K562 (cell line): ENCODE data around the gene PIK3R2. TPM values are rescaled to one million over a fixed set of nuclear protein-coding genes. Genes with fewer than 3 reads are reported as not detected.

Source experiments
- CBX1 ChIP-seq: sonication (generic); IDR thresholded peaks from 2 replicates; pipeline ENCODE4 v1.6.1; 2016; ENCODE audit warnings: antibody characterized with exemption, low read depth, mild to moderate bottlenecking
- ELF4 ChIP-seq: fragments of 450-650 bp; formaldehyde crosslinking; IDR thresholded peaks from 2 replicates; pipeline ENCODE4 v1.4.0; 2022; ENCODE audit warnings: missing genetic modification characterization
- ILK ChIP-seq: fragments of 450-650 bp; IDR thresholded peaks from 2 replicates; pipeline ENCODE4 v1.6.1; 2016; ENCODE audit warnings: missing genetic modification characterization, low read depth, mild to moderate bottlenecking, missing compliant biosample characterization, moderate library complexity, borderline replicate concordance
- JUN ChIP-seq, 2 experiments: sonication (generic) in 1 of 2; formaldehyde crosslinking in 1 of 2; IDR thresholded peaks; 2 replicates each; pipeline versions ENCODE4 v1.6.1 to v1.8.0; 2012 to 2022; ENCODE audit warnings: borderline replicate concordance in 2 of 2, mild to moderate bottlenecking in 2 of 2, improper control_type of control experiment in 1 of 2, low read depth in 1 of 2, low read length in 1 of 2, missing genetic modification reagents in 1 of 2
- MCM7 ChIP-seq, 2 experiments: fragments of 450-650 bp; IDR thresholded peaks; 2 replicates each; pipeline ENCODE4 v1.6.1; 2016 to 2018
- MYBL2 ChIP-seq, 2 experiments: fragments of 450-650 bp in 1 of 2; sonication (generic) in 1 of 2; formaldehyde crosslinking in 1 of 2; IDR thresholded peaks; 2 replicates each; pipeline versions ENCODE4 v1.6.1 to v1.8.1; 2017 to 2022; ENCODE audit warnings: borderline replicate concordance in 1 of 2, inconsistent platforms in 1 of 2, low read depth in 1 of 2, mild to moderate bottlenecking in 1 of 2, missing genetic modification reagents in 1 of 2, moderate library complexity in 1 of 2
- SRSF9 ChIP-seq: fragments of 200-400 bp; formaldehyde crosslinking; IDR thresholded peaks from 2 replicates; pipeline ENCODE4 v1.6.1; 2017; ENCODE audit warnings: low read depth, low read length, borderline replicate concordance
- ZFP1 ChIP-seq: fragments of 450-650 bp; formaldehyde crosslinking; IDR thresholded peaks from 2 replicates; pipeline ENCODE4 v1.4.0; 2020; ENCODE audit warnings: mild to moderate bottlenecking, mixed read lengths
- ZNF184 ChIP-seq: sonication (generic); formaldehyde crosslinking; IDR thresholded peaks from 2 replicates; pipeline ENCODE4 v1.5.0; 2020; ENCODE audit warnings: missing genetic modification reagents
- ZNF282 ChIP-seq: sonication (generic); formaldehyde crosslinking; IDR thresholded peaks from 2 replicates; pipeline ENCODE4 v1.8.1; 2023; ENCODE audit warnings: missing genetic modification reagents
- ZNF586 ChIP-seq: fragments of 450-650 bp; formaldehyde crosslinking; conservative IDR thresholded peaks from 2 replicates; pipeline ENCODE4 v1.4.0; 2020; ENCODE audit warnings: mild to moderate bottlenecking, moderate library complexity
- polyA plus RNA-seq, 8 experiments: library from polyadenylated mRNA; depleted of rRNA in 4 of 8; stranded (reverse) in 5 of 8; unstranded in 3 of 8; fragments of >200 nt; fragmentation: Nextera tagmentation in 2 of 8; fragmentation: Illumina TruSeq in 1 of 8; extraction: Ambion mirVana in 2 of 8; extraction: Trizol in 1 of 8; gene quantifications; 2 replicates each; pipeline versions ENCODE4 v1.2.1 to v1.2.3, GENCODE V29; 2011 to 2014; ENCODE audit warnings: inconsistent platforms in 1 of 8, missing spikeins in 1 of 8
- total RNA-seq, 7 experiments: library from RNA; depleted of rRNA in 6 of 7; stranded (reverse); fragments of >200 nt in 6 of 7; fragmentation: Illumina TruSeq in 2 of 7; extraction: Trizol in 2 of 7; gene quantifications; 2 replicates each; pipeline versions ENCODE4 v1.2.1 to v1.2.3, GENCODE V29; 2011 to 2021; ENCODE audit warnings: low replicate concordance in 1 of 7
- TF ChIP-seq, protein P1 (sequence below): fragments of 250-450 bp; sonication (Bioruptor Pico); IDR thresholded peaks from 2 replicates; pipeline ENCODE4 v1.9.0; 2021; ENCODE audit warnings: mild to moderate bottlenecking, inconsistent platforms
- TF ChIP-seq, protein P2 (sequence below): fragments of 250-450 bp; sonication (Bioruptor Pico); IDR thresholded peaks from 2 replicates; pipeline ENCODE4 v1.8.0; 2022; ENCODE audit warnings: moderate library complexity, mild to moderate bottlenecking, inconsistent platforms
- TF ChIP-seq, protein P3 (sequence below): sonication (generic); formaldehyde crosslinking; IDR thresholded peaks from 2 replicates; pipeline ENCODE4 v1.8.0; 2023; ENCODE audit warnings: mild to moderate bottlenecking, missing genetic modification reagents
- TF ChIP-seq, protein P4 (sequence below): fragments of 250-450 bp; sonication (Bioruptor Pico); IDR thresholded peaks from 2 replicates; pipeline ENCODE4 v1.4.0; 2020; ENCODE audit warnings: mild to moderate bottlenecking, moderate library complexity
- TF ChIP-seq, protein P5 (sequence below): fragments of 250-450 bp; sonication (Bioruptor Pico); IDR thresholded peaks from 2 replicates; pipeline ENCODE4 v1.9.0; 2021; ENCODE audit warnings: mild to moderate bottlenecking
- TF ChIP-seq, protein P6 (sequence below): sonication (generic); formaldehyde crosslinking; IDR thresholded peaks from 2 replicates; pipeline ENCODE4 v1.8.1; 2023; ENCODE audit warnings: mild to moderate bottlenecking, missing genetic modification reagents, moderate library complexity

Gene PIK3R2
- total and polyA plus RNA-seq, 9 of the 15 experiments (the other 6 are each of a cell fraction or from before 2014, with no cell fraction given) = 0.39 to 37.9 (median 5.3) TPM

DNA sequence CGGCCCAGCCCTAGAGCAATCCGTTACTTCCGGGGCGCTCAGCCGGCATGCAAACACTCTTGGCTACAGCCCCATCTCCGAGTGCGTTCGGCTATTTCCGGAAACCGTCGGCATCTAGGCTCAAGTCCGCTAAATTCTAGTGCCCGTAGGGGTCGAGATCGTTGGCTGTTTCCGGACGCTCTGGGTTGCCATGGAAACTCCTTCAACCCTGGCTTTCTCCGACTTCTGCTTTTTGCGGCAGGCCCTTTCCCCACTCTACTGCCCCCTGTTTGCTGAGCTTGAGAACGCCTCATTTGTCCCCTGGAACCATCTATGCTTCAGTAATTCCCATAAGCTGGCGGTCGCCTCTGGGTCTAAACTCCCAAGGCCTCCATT is 534 bp upstream of the PIK3R2 start (continued):
- TF ChIP-seq, protein P1, sequence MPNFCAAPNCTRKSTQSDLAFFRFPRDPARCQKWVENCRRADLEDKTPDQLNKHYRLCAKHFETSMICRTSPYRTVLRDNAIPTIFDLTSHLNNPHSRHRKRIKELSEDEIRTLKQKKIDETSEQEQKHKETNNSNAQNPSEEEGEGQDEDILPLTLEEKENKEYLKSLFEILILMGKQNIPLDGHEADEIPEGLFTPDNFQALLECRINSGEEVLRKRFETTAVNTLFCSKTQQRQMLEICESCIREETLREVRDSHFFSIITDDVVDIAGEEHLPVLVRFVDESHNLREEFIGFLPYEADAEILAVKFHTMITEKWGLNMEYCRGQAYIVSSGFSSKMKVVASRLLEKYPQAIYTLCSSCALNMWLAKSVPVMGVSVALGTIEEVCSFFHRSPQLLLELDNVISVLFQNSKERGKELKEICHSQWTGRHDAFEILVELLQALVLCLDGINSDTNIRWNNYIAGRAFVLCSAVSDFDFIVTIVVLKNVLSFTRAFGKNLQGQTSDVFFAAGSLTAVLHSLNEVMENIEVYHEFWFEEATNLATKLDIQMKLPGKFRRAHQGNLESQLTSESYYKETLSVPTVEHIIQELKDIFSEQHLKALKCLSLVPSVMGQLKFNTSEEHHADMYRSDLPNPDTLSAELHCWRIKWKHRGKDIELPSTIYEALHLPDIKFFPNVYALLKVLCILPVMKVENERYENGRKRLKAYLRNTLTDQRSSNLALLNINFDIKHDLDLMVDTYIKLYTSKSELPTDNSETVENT (CRISPR knock-in tag) = no peak
- TF ChIP-seq ZNF184 (CRISPR knock-in tag) = no peak
- no peak for TF ChIP-seq SRSF9
- no peak for TF ChIP-seq ELF4 (CRISPR knock-in tag)
- TF ChIP-seq, protein P2, sequence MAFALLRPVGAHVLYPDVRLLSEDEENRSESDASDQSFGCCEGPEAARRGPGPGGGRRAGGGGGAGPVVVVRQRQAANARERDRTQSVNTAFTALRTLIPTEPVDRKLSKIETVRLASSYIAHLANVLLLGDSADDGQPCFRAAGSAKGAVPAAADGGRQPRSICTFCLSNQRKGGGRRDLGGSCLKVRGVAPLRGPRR (CRISPR knock-in tag) = no peak
- no peak for TF ChIP-seq ZNF586
- TF ChIP-seq, protein P3, sequence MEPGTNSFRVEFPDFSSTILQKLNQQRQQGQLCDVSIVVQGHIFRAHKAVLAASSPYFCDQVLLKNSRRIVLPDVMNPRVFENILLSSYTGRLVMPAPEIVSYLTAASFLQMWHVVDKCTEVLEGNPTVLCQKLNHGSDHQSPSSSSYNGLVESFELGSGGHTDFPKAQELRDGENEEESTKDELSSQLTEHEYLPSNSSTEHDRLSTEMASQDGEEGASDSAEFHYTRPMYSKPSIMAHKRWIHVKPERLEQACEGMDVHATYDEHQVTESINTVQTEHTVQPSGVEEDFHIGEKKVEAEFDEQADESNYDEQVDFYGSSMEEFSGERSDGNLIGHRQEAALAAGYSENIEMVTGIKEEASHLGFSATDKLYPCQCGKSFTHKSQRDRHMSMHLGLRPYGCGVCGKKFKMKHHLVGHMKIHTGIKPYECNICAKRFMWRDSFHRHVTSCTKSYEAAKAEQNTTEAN (CRISPR knock-in tag) = no peak
- TF ChIP-seq, protein P4, sequence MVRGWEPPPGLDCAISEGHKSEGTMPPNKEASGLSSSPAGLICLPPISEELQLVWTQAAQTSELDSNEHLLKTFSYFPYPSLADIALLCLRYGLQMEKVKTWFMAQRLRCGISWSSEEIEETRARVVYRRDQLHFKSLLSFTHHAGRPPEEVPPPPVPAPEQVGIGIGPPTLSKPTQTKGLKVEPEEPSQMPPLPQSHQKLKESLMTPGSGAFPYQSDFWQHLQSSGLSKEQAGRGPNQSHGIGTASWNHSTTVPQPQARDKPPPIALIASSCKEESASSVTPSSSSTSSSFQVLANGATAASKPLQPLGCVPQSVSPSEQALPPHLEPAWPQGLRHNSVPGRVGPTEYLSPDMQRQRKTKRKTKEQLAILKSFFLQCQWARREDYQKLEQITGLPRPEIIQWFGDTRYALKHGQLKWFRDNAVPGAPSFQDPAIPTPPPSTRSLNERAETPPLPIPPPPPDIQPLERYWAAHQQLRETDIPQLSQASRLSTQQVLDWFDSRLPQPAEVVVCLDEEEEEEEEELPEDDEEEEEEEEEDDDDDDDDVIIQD = no peak
- TF ChIP-seq CBX1 = no peak; the same call in 1 of the 2 replicates
- TF ChIP-seq, protein P5, sequence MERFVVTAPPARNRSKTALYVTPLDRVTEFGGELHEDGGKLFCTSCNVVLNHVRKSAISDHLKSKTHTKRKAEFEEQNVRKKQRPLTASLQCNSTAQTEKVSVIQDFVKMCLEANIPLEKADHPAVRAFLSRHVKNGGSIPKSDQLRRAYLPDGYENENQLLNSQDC (CRISPR knock-in tag) = no peak
- TF ChIP-seq MCM7 (IDR thresholded peaks at IDR 0.05) = no peak
- no peak for TF ChIP-seq ZFP1
- TF ChIP-seq JUN (IDR thresholded peaks at IDR 0.05; ENCODE audit: borderline replicate concordance, low read depth, low read length) = 0 out of 2 replicates have a peak, but pooled peaks have one; percentile 6
- TF ChIP-seq JUN (CRISPR knock-in tag; IDR thresholded peaks at IDR 0.05; ENCODE audit: borderline replicate concordance) = no peak
- no peak for TF ChIP-seq MYBL2 (IDR thresholded peaks at IDR 0.05; ENCODE audit: low read depth)
- no peak for TF ChIP-seq MYBL2 (CRISPR knock-in tag; IDR thresholded peaks at IDR 0.05; ENCODE audit: borderline replicate concordance)
- TF ChIP-seq ZNF282 (CRISPR knock-in tag) = no peak
- TF ChIP-seq, protein P6, sequence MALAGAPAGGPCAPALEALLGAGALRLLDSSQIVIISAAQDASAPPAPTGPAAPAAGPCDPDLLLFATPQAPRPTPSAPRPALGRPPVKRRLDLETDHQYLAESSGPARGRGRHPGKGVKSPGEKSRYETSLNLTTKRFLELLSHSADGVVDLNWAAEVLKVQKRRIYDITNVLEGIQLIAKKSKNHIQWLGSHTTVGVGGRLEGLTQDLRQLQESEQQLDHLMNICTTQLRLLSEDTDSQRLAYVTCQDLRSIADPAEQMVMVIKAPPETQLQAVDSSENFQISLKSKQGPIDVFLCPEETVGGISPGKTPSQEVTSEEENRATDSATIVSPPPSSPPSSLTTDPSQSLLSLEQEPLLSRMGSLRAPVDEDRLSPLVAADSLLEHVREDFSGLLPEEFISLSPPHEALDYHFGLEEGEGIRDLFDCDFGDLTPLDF (CRISPR knock-in tag) = peak; percentile 58; the same call in 1 of the 2 replicates
- TF ChIP-seq ILK (tag) = no peak
